Non-pigmented ciliary epithelial cell (primary cell): ENCODE results near the gene CEP70.
"Not testable (repeated sequence)": the region's sequence is repeated elsewhere in the genome, so short reads cannot be mapped to it uniquely, and the experiment has no call there.

Experiments used
- DNase-seq: peaks from one replicate; pipeline ENCODE4 v3.0.0-alpha.2; 2010; ENCODE audit warnings: low read depth

Gene CEP70

GRCh38 chr3:138594150-138594934, at the start of gene CEP70:
TSS of gene CEP70 (minus strand) at chr3:138594260. CDS start at chr3:138572927, 21,333 bp downstream.
- peak; percentile 76 for DNase-seq

DNA sequence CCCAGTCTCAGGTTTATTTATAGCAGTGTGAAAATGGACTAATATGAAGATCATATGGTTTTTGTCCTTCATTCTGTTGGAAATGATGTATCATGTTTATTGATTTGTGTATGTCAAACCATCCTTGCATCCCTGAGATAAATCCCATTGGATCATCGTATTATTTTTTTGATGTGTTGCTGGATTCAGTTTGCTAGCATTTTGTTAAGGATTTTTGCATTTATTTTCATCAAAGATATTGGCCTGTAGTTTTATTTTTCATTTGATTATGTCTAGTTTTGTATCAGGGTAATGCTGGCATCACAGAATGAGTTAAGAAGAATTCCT, 48.8 kb upstream of the CEP70 start:
- DNase-seq = no peak

DNA sequence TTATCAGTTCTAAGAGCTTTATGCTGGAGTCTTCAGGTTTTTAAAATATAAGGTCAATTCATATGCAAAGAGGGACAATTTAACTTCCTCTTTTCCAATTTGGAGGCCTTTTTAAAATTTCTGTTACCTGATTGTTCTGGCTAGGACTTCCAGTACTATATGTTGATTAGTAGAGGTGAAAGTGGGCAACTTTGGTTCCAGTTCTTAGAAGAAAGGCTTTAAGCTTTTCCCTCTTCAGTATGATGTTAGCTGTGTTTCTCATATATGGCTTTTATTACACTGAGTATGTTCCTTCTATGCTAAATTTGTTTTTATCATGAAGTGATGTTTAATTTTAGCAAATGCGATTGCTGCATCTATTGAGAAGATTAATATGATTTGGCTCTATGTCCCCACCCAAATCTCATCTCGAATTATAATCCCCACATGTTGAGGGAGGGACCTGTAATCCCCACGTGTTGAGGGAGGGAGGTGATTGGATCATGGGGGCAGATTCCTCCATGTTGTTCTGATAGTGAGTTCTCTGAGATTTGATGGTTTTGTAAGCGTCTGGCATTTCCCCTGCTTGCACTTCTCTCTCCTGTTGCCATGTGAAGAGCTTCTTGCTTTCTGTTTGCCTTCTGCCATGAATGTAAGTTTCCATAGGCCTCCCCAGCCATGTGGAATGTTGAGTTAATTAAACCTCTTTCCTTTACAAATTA, 48.3 kb upstream of the CEP70 start:
- no peak for DNase-seq

DNA sequence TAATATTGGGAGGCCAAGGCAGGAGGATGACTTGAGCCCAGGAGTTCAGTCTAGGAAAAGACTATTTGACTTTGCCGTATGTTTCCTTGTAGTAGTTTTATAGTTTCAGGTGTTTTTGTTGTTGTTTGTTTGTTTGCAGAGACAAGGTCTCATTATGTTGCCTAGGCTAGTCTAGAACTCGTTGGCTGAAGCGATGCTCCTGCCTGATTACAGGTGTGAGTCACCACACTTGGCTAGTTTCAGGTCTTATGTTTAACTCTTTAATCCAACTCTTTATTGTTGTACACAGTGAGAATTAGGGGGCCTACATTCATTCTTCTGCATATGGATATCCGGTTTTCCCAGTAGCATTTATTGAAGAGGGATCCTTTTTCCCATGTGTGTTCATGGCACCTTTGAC, 46.5 kb upstream of the CEP70 start:
- no peak for DNase-seq

GRCh38 chr3:138638641-138639040, 44.6 kb upstream of the CEP70 start:
- no peak for DNase-seq

DNA sequence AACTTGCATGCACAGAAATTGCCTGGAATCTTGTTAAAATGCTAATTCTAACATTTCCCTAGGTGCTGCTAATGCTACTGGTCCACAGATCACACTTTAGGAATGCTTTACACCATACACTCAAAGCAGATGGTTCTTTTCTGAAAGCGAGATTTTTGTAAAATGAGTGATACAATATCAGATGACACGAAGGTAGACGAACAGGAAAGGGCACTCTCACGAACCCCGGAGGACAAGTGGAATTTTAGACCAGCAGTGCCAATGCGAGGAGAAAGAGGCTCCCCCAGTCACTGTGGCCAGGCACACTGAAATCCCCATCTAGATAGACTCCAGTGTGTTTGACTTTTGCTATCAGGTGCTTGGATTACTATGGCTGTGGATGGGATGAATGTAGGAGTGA, 35.5 kb upstream of the CEP70 start:
- DNase-seq = no peak

DNA sequence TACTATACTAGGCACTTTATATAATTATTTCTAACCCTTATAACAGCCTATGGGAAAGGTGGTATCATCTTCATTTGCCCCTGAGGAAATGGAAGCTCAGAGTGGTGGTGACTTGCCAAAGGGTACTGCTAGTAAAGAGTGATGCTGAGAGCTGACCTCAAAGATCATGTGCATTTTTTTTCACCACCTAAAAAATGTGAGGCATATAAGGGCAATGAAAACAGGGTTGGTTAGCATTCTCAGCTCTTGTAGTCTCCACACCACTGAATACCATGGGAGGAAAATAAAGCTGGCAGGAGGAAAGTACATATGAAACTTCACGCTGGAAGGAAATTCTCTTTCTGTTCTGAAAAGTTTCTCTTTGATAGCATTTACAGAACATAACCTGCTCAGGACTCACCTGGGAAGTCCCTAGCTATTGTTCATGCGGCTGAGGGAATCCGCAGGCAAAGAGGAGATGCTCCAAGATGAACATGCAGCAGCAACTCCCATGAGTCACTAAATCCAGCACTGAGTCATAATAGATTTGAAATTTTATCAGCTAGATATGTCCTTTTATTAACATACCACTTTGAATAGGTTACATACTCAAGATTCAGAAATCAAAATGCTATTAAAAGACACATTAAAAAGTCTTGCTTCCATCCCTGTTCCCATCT, 31.8 kb upstream of the CEP70 start:
- peak; percentile 31 for DNase-seq

DNA sequence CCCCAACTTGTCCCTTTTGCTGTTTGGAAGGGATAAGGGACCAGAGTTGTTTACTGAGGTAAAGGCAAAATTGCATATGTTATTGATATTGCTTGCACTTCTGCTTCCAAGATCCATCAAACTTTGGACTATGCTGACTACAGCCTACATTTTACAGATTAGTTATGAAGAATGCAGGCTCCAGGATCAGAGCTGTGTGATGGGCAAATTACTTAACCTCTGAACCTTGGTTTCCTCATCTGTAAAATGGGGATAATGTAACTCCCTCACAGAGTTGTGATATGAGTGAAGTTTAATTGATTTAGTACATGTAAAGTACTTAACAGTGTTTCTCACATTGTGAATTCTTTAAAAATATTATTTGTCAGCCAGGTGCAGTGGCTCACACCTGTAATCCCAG, 30.5 kb upstream of the CEP70 start:
- no peak for DNase-seq

- no peak for DNase-seq
Observed at GRCh38 chr3:138620431-138620830, 26.4 kb upstream of the CEP70 start.

GRCh38 chr3:138615462-138615861, 21.4 kb upstream of the CEP70 start:
- DNase-seq = no peak

- no peak for DNase-seq
Observed at GRCh38 chr3:138609898-138610266, 15.8 kb upstream of the CEP70 start.

- no peak for DNase-seq
Observed at GRCh38 chr3:138608322-138609135, 14.5 kb upstream of the CEP70 start, which contains the start of gene FAIM. TSS of gene FAIM (plus strand) at chr3:138608771. CDS start at chr3:138619727, 10,956 bp downstream.

DNA sequence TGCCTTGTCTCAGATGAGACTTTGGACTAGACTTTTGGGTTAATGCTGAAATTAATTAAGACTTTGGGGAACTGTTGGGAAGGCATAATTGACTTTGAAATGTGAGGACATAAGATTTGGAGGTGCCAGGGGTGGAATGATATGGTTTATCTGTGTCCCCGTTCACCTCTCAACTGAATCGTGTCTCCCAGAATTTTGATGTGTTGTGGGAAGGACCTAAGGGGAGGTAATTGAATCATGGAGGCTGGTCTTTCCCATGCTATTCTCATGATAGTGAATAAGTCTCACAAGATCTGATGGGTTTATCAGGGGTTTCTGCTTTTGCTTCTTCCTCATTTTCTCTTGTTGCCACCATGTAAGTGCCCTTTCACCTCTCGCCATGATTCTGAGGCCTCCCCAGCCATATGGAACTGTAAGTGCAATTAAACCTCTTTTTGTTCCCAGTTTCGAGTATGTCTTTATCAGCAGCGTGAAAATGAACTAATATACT, 10.1 kb upstream of the CEP70 start:
- DNase-seq = not testable (repeated sequence)

DNA sequence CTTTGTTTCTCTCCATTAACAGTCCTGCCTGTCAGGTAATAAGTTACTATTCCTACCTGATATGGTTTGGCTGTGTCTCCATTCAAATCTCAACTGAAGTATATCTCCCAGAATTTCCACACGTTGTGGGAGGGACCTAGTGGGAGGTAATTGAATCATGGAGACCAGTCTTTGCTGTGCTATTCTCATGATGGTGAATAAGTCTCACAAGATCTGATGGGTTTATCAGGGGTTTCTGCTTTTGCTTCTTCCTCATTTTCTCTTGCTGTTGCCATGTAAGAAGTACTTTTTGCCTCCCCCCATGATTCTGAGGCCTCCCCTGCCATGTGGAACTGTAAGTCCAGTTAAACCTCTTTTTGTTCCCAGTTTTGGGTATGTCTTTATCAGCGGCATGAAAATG, 7.6 kb upstream of the CEP70 start:
- DNase-seq = not testable (repeated sequence)

- no peak for DNase-seq
Observed at GRCh38 chr3:138600100-138600745, 6.2 kb upstream of the CEP70 start.

DNA sequence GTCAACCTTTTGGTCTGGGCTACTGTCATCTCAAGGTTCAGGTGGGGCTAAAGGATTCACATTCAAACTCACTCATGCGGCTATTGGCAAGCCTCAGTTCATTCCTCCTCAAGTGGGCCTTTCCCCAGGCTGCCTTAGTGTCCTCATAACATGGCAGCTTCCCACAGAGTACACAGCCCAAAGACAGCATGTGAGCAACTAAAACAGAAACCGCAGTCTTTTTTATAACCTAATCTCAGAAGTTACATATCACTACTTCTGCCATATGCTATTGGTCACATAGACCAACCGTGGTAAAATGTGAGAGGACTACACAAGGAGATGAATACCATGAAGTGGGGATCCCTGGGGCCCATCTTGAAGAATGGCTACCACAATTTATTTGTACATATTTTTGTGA, 4.5 kb upstream of the CEP70 start:
- DNase-seq = no peak

- DNase-seq = not testable (repeated sequence)
Observed at GRCh38 chr3:138597186-138597976, 3.3 kb upstream of the CEP70 start.

DNA sequence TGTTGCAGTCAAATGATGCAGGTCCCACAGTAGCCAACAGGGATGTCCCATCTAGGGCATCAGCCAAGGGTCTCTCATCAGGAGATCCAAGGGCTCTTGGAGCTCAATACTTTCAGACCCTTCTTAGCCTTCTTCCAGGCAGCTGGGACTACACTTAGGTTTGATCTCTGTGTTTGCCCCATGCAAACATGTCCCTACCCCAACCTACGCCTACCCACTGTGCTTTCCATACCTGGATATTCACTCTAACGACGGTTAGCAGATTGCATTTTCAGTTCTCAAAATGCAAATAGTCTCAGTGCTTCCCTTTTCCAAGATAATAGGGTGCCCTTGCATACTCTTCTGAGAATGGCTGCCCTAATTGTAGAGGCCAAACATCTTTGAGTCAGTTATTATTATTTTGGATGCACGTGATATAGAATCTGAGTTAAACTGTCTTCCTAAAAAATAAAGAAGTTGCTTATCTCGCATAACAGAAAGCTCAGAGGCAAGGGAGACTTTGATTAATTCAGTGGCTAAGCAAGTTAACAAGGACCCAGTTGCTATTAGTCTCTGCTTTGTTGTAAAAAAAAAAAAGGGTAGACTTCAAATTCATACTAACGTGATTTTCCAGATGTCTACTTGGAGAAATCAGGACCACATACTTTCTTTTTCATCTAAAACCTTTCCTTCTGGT, 1.0 kb upstream of the CEP70 start:
- no peak for DNase-seq

GRCh38 chr3:138593488-138594149, 441 bp downstream of the CEP70 start:
- DNase-seq = no peak

DNA sequence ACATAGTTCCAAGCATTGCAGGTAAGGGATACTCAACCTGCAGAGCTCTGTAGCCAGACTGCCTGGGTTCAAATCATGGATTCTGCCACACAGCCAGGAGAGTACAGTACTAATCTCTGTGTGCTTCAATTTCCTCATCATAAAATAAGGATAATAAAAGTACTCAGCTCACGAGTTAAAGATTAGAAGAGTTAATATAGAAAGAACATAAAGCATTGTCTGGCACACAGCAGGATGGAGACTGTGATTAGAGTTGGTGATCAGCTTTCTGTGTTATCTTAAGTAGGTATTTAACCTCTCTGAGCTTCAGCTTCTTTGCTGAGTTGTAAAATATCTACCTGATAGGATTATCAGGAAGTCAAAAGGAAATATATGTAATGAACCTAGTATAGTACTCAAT, 2.7 kb downstream of the CEP70 start:
- no peak for DNase-seq
